GM21360 (cell line): ENCODE results near the gene CRIP1.

ENCODE experiments used
- ATAC-seq: cut with Tn5 transposase; IDR thresholded peaks from one replicate; pipeline ENCODE4 v1.9.1; 2021; ENCODE audit warnings: mild to moderate bottlenecking, moderate library complexity; ENCODE audit not compliant: unreplicated experiment

The CRIP1 gene

GRCh38 chr14:105469456-105470349 is 17.0 kb upstream of the CRIP1 start:
- ATAC-seq: no peak

GRCh38 chr14:105470350-105471296 is 16.1 kb upstream of the CRIP1 start:
- ATAC-seq: no peak

GRCh38 chr14:105471297-105471821 is 15.3 kb upstream of the CRIP1 start:
- no peak for ATAC-seq

GRCh38 chr14:105471823-105472485 is 14.7 kb upstream of the CRIP1 start:
- no peak for ATAC-seq

GRCh38 chr14:105472486-105472991 is 14.1 kb upstream of the CRIP1 start:
- ATAC-seq: no peak

- ATAC-seq: no peak
Measured at GRCh38 chr14:105473033-105473676, 13.5 kb upstream of the CRIP1 start.

GRCh38 chr14:105473677-105474482 is 12.8 kb upstream of the CRIP1 start:
- no peak for ATAC-seq

- no peak for ATAC-seq
Measured at GRCh38 chr14:105474483-105475268, 12.0 kb upstream of the CRIP1 start, which contains the start of gene CRIP2. Gene CRIP2, plus strand, starts transcription at chr14:105474821. Its CDS starts 42 bp downstream, at chr14:105474863.

GRCh38 chr14:105475269-105476096 is 11.2 kb upstream of the CRIP1 start:
- no peak for ATAC-seq

GRCh38 chr14:105476097-105476830 is 10.4 kb upstream of the CRIP1 start:
- ATAC-seq: no peak

- ATAC-seq: no peak
Measured at GRCh38 chr14:105476831-105477659, 9.6 kb upstream of the CRIP1 start.

- ATAC-seq: no peak
Measured at GRCh38 chr14:105477660-105478397, 8.9 kb upstream of the CRIP1 start.

- no peak for ATAC-seq
Measured at GRCh38 chr14:105478398-105479251, 8.1 kb upstream of the CRIP1 start.

GRCh38 chr14:105479431-105480158 is 7.1 kb upstream of the CRIP1 start:
- no peak for ATAC-seq
